NCI-H1694 treated with DMSO at 0.1 percent for 48 hours (cell line): ENCODE results near the gene ZNF644.
"Not testable (repeated sequence)": the region's sequence is repeated elsewhere in the genome, so short reads cannot be mapped to it uniquely, and the experiment has no call there.

ENCODE experiments used
- DNase-seq: peaks from one replicate; lab custom pipeline; 2025; lab: John Stamatoyannopoulos, UW

ZNF644 gene

GRCh38 chr1:90925928-90926869 is 95.6 kb downstream of the ZNF644 start:
- no peak for DNase-seq

GRCh38 chr1:90924982-90925381 is 96.9 kb downstream of the ZNF644 start:
- no peak for DNase-seq

- DNase-seq, result no peak
These were observed 98.8 kb downstream of the ZNF644 start for GRCh38 chr1:90922996-90923395.

- no peak for DNase-seq
These were observed 99.6 kb downstream of the ZNF644 start for GRCh38 chr1:90922202-90922601.

- DNase-seq, result no peak
These were observed 101.9 kb downstream of the ZNF644 start for GRCh38 chr1:90919900-90920299.

GRCh38 chr1:90919190-90919719 is 102.6 kb downstream of the ZNF644 start:
- no peak for DNase-seq

- DNase-seq, result no peak
These were observed 110.5 kb downstream of the ZNF644 start for GRCh38 chr1:90911353-90911752.

GRCh38 chr1:90902672-90903071 is 119.2 kb downstream of the ZNF644 start:
- no peak for DNase-seq

- DNase-seq, result no peak
These were observed 122.6 kb downstream of the ZNF644 start for GRCh38 chr1:90899263-90899662.

GRCh38 chr1:90893679-90894078 is 128.2 kb downstream of the ZNF644 start:
- not testable (repeated sequence) for DNase-seq

GRCh38 chr1:90892884-90893283 is 129.0 kb downstream of the ZNF644 start:
- DNase-seq, result not testable (repeated sequence)

GRCh38 chr1:90892196-90892595 is 129.6 kb downstream of the ZNF644 start:
- not testable (repeated sequence) for DNase-seq

- DNase-seq, result not testable (repeated sequence)
These were observed 130.1 kb downstream of the ZNF644 start for GRCh38 chr1:90891756-90892155.

GRCh38 chr1:90882221-90882620 is 139.6 kb downstream of the ZNF644 start:
- DNase-seq, result no peak

- no peak for DNase-seq
These were observed 140.8 kb downstream of the ZNF644 start for GRCh38 chr1:90881034-90881433.

GRCh38 chr1:90879281-90879680 is 142.6 kb downstream of the ZNF644 start:
- peak; percentile 9 for DNase-seq

GRCh38 chr1:90876101-90876500 is 145.7 kb downstream of the ZNF644 start:
- no peak for DNase-seq
